Smooth muscle cell of the brain vasculature (primary cell): ENCODE measurements around the gene GALNT2.

Source experiments
- DNase-seq: peaks from one replicate; pipeline ENCODE4 v3.0.0-alpha.2; 2012; ENCODE audit warnings: low read depth, low spot score

Gene GALNT2

GRCh38 chr1:230163719-230164118 lies 96.7 kb downstream of the GALNT2 start:
- no peak for DNase-seq

GRCh38 chr1:230165536-230165935 lies 98.5 kb downstream of the GALNT2 start:
- DNase-seq = no peak

GRCh38 chr1:230166366-230167132 lies 99.5 kb downstream of the GALNT2 start:
- no peak for DNase-seq

GRCh38 chr1:230167419-230167852 lies 100.4 kb downstream of the GALNT2 start:
- no peak for DNase-seq

GRCh38 chr1:230169454-230170152 lies 102.6 kb downstream of the GALNT2 start:
- no peak for DNase-seq

GRCh38 chr1:230170153-230170547 lies 103.1 kb downstream of the GALNT2 start:
- no peak for DNase-seq

GRCh38 chr1:230170622-230171021 lies 103.6 kb downstream of the GALNT2 start:
- DNase-seq = no peak

- DNase-seq = no peak
Observed at GRCh38 chr1:230171356-230172015, 104.4 kb downstream of the GALNT2 start.

- DNase-seq = no peak
Observed at GRCh38 chr1:230172016-230172537, 105.0 kb downstream of the GALNT2 start.

GRCh38 chr1:230173187-230173975 lies 106.3 kb downstream of the GALNT2 start:
- DNase-seq = no peak

- no peak for DNase-seq
Observed at GRCh38 chr1:230174041-230174440, 107.0 kb downstream of the GALNT2 start.

- no peak for DNase-seq
Observed at GRCh38 chr1:230174471-230175162, 107.6 kb downstream of the GALNT2 start.

GRCh38 chr1:230175163-230175747 lies 108.2 kb downstream of the GALNT2 start:
- DNase-seq = no peak

GRCh38 chr1:230175839-230176238 lies 108.8 kb downstream of the GALNT2 start:
- DNase-seq = no peak

- no peak for DNase-seq
Observed at GRCh38 chr1:230176326-230176725, 109.3 kb downstream of the GALNT2 start.

GRCh38 chr1:230176871-230177411 lies 109.9 kb downstream of the GALNT2 start:
- no peak for DNase-seq

- DNase-seq = no peak
Observed at GRCh38 chr1:230179249-230179648, 112.2 kb downstream of the GALNT2 start.

GRCh38 chr1:230185076-230186001 lies 118.3 kb downstream of the GALNT2 start:
- DNase-seq = no peak
